Osteoblast (primary cell): ENCODE results near the gene ANKS1B. TPM values are rescaled to one million over a fixed set of nuclear protein-coding genes. Genes with fewer than 3 reads are reported as not detected.

Source experiments
- DNase-seq: peaks from one replicate; pipeline ENCODE4 v3.0.0; 2011; ENCODE audit warnings: low spot score, mixed read lengths; ENCODE audit not compliant: insufficient read length; ENCODE audit errors: missing footprints
- H2AFZ ChIP-seq: 2 replicates; pipeline ENCODE4 v1.6.0; 2011; ENCODE audit warnings: mild to moderate bottlenecking, low read length
- H3K27ac ChIP-seq: 2 replicates; pipeline ENCODE4 v1.5.1; 2011; ENCODE audit warnings: mild to moderate bottlenecking, low read depth, low read length, moderate library complexity
- H3K27me3 ChIP-seq: 2 replicates; pipeline ENCODE4 v1.6.0; 2012; ENCODE audit warnings: mild to moderate bottlenecking, control low read depth, inconsistent platforms, low read length, moderate library complexity; ENCODE audit not compliant: insufficient read depth
- H3K36me3 ChIP-seq: 2 replicates; pipeline ENCODE4 v1.5.1; 2011; ENCODE audit warnings: mild to moderate bottlenecking, low read length, control low read depth, moderate library complexity; ENCODE audit not compliant: insufficient read depth
- H3K4me1 ChIP-seq: 2 replicates; pipeline ENCODE4 v1.5.1; 2011; ENCODE audit warnings: mild to moderate bottlenecking, low read length, control low read depth, moderate library complexity; ENCODE audit not compliant: insufficient read depth
- H3K4me2 ChIP-seq: 2 replicates; pipeline ENCODE4 v1.6.0; 2011; ENCODE audit warnings: mild to moderate bottlenecking, low read length; ENCODE audit not compliant: insufficient read depth
- H3K4me3 ChIP-seq: fragments of 200-600 bp; sonication (generic); 3 replicates; pipeline ENCODE4 v1.5.1; 2012; ENCODE audit warnings: mild to moderate bottlenecking, low read length, inconsistent platforms; ENCODE audit not compliant: insufficient read depth
- H3K79me2 ChIP-seq: 2 replicates; pipeline ENCODE4 v1.6.0; 2012; ENCODE audit warnings: mild to moderate bottlenecking, low read length, control low read depth, inconsistent platforms; ENCODE audit not compliant: insufficient read depth
- H3K9me3 ChIP-seq: 2 replicates; pipeline ENCODE4 v1.5.1; 2011; ENCODE audit warnings: low read depth, low read length, control low read depth
- H4K20me1 ChIP-seq: 2 replicates; pipeline ENCODE4 v1.6.0; 2012; ENCODE audit warnings: mild to moderate bottlenecking, low read length, control low read depth; ENCODE audit not compliant: insufficient read depth
- total RNA-seq: library from RNA; depleted of rRNA; stranded (reverse); fragments of >200 nt; gene quantifications from 2 replicates; pipeline ENCODE4 v1.2.3, GENCODE V29; 2012
- TF ChIP-seq, protein P1 (sequence below): IDR thresholded peaks from 2 replicates; pipeline ENCODE4 v1.5.1; 2011; ENCODE audit warnings: mild to moderate bottlenecking, low read depth, low read length, moderate library complexity; ENCODE audit errors: extremely low read depth

Gene ANKS1B
- total RNA-seq, 1 donor = 2.2 TPM

DNA sequence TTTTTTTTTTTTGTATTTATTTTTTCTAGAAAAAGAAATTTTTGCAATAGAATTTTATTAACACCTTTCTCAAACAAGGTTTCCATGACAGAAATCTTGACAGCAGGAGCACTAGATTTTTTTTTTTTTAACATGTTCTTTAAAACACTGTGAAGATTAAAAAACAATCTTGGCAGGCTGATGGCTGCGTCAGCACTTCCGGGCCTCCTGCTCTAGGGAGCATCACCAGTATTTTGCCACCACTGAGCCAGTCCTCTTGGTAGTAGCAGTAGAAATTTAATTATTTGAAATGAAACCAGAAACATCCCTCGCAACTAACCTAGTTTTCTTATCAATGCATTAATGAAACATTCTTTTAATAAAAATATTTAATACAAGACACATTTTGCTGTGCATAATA, 1240.1 kb downstream of the ANKS1B start:
- Histone ChIP-seq H3K27me3 (peaks cover 11% of the 10 kb centered on the region), H3K4me2 (no peak overlapping the region), H4K20me1 (no peaks in the 10 kb centered on the region), H3K4me1 (peaks cover 3% of the 10 kb centered on the region), H3K27ac (no peak overlapping the region), H3K79me2 (no peaks in the 10 kb centered on the region), H3K36me3 (no peaks in the 10 kb centered on the region), H2AFZ (no peak overlapping the region), H3K4me3 (no peak overlapping the region), H3K9me3 (no peaks in the 10 kb centered on the region)
- peak; percentile 80 for DNase-seq
- TF ChIP-seq, protein P1, sequence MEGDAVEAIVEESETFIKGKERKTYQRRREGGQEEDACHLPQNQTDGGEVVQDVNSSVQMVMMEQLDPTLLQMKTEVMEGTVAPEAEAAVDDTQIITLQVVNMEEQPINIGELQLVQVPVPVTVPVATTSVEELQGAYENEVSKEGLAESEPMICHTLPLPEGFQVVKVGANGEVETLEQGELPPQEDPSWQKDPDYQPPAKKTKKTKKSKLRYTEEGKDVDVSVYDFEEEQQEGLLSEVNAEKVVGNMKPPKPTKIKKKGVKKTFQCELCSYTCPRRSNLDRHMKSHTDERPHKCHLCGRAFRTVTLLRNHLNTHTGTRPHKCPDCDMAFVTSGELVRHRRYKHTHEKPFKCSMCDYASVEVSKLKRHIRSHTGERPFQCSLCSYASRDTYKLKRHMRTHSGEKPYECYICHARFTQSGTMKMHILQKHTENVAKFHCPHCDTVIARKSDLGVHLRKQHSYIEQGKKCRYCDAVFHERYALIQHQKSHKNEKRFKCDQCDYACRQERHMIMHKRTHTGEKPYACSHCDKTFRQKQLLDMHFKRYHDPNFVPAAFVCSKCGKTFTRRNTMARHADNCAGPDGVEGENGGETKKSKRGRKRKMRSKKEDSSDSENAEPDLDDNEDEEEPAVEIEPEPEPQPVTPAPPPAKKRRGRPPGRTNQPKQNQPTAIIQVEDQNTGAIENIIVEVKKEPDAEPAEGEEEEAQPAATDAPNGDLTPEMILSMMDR = no peak

DNA sequence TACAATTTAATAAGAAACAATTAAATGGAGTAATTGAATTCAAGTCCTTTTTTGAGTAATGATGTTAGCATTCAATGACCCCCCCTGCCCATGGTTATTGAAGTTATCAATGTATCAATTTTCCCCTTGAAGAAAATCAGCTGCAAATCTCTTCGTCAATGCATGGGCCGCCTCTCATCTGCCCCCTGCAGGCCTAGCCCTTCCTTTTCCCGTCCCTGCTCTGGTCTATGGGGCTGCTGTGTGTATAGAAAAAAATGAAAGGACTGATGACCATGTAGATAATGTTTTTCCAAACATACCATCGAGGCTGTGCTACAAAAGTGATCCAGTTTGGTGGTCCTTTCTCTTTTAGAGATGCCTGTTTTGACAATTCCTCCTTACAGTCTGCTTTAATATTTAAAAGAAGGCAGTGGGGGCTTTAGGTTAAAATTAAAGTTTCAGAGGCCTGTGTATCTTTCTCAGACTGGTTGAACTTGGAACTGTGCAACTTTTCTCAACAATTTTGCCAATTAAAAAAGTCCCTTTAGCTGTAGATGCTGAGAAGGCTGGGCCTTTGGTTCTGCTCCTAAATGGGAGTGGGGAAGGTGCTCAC, 1241.3 kb downstream of the ANKS1B start:
- no peaks in the 10 kb centered on the region for H3K79me2 ChIP-seq
- peaks cover 11% of the 10 kb centered on the region for H3K27me3 ChIP-seq
- no peaks in the 10 kb centered on the region for H3K9me3 ChIP-seq
- H3K4me2 ChIP-seq = no peak overlapping the region
- H2AFZ ChIP-seq = no peak overlapping the region
- H3K4me3 ChIP-seq = no peak overlapping the region
- H4K20me1 ChIP-seq = no peaks in the 10 kb centered on the region
- DNase-seq = no peak
- H3K4me1 ChIP-seq = peaks cover 3% of the 10 kb centered on the region
- TF ChIP-seq, protein P1 = peak; percentile 62
- no peak overlapping the region for H3K27ac ChIP-seq
- H3K36me3 ChIP-seq = no peaks in the 10 kb centered on the region

DNA sequence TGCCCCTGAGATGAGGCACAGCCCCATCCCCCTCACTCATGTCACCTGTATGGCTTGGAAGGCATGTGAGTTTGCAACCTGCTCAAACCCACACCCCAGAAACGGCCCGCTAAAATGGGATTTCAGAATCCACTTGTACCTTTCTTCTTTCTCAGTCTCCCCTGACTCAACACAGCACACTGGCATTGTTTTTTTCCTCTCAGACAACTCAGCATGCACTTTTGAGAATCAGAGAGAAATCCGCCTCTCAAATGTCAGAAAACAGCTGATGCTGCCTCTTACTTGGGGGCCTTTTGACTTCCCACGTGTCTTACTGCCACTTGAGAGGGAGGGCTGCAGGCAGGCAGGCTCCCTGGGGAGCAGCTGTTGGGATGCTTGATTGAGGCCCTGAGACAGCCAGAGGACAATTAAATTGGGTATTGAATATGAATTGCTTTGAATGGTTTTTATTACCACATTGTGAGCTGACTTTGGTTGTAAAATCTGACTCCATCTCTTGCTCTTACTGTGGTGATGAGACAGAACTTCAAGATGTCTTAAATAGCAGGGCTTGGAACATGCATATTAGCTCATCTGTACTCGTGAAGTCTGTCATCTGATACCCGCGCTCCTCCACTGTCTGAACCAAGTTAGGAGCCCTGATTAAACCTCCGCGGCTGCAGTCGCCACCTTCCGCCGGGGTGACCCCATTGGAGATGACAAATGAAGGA, 1243.0 kb downstream of the ANKS1B start:
- TF ChIP-seq, protein P1 = no peak

DNA sequence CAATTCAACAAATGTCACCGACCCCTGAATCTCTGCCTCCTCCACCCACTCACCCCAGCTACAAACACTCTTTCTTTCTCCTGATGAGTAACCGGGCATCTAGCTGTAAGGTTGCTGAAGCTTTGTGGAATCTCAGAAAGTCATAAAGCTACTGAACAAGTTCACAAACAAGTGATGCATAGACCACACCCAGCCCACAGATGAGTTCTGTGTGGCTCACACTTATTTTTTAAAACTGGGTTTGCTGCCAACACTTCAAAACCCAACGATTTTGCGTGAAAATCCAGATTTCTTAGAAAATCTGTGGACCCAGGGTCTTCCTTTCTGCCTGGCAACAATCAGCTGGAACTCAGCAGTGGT, 1243.6 kb downstream of the ANKS1B start:
- no peaks in the 10 kb centered on the region for H3K9me3 ChIP-seq
- H4K20me1 ChIP-seq = no peaks in the 10 kb centered on the region
- no peak overlapping the region for H3K27ac ChIP-seq
- H2AFZ ChIP-seq = no peak overlapping the region
- H3K4me1 ChIP-seq = peaks cover 3% of the 10 kb centered on the region
- H3K36me3 ChIP-seq = no peaks in the 10 kb centered on the region
- peaks cover 4% of the 10 kb centered on the region for H3K27me3 ChIP-seq
- peak; percentile 88 for DNase-seq
- H3K79me2 ChIP-seq = no peaks in the 10 kb centered on the region
- H3K4me3 ChIP-seq = no peak overlapping the region
- H3K4me2 ChIP-seq = no peak overlapping the region
- TF ChIP-seq, protein P1 = no peak

More for the DNA sequence above, 1243.0 kb downstream of the ANKS1B start:
- peaks cover 3% of the 10 kb centered on the region for H3K4me1 ChIP-seq
- H2AFZ ChIP-seq = no peak overlapping the region
- H3K27me3 ChIP-seq = peaks cover 8% of the 10 kb centered on the region
- no peak overlapping the region for H3K27ac ChIP-seq
- H3K4me2 ChIP-seq = no peak overlapping the region
- H3K79me2 ChIP-seq = no peaks in the 10 kb centered on the region
- no peaks in the 10 kb centered on the region for H3K36me3 ChIP-seq
- H3K9me3 ChIP-seq = no peaks in the 10 kb centered on the region
- H3K4me3 ChIP-seq = no peak overlapping the region
- no peak for DNase-seq
- H4K20me1 ChIP-seq = no peaks in the 10 kb centered on the region
